Neural progenitor cell (in vitro differentiated cells): ENCODE data around the gene BMPR1B. TPM values are rescaled to one million over a fixed set of nuclear protein-coding genes. Genes with fewer than 3 reads are reported as not detected.

Experiments used
- DNase-seq: peaks from one replicate; pipeline ENCODE4 v3.0.0-alpha.2; 2016; ENCODE audit warnings: low spot score
- H2AFZ ChIP-seq: fragments of 200-600 bp; sonication (generic); replicated peaks from 2 replicates; pipeline ENCODE4 v1.6.1; 2016; ENCODE audit warnings: antibody characterized with exemption
- H3F3A ChIP-seq: fragments of 200-600 bp; sonication (generic); 2 replicates; pipeline ENCODE4 v1.6.1; 2016; ENCODE audit warnings: antibody characterized with exemption, low read depth
- H3K27ac ChIP-seq: fragments of 200-600 bp; sonication (generic); 2 replicates; pipeline ENCODE4 v1.5.1; 2016; ENCODE audit warnings: mild to moderate bottlenecking
- H3K27me3 ChIP-seq: fragments of 200-600 bp; sonication (generic); 2 replicates; pipeline ENCODE4 v1.6.1; 2016; ENCODE audit warnings: mild to moderate bottlenecking, moderate library complexity
- H3K36me3 ChIP-seq: fragments of 200-600 bp; sonication (generic); 2 replicates; pipeline ENCODE4 v1.5.1; 2016
- H3K4me1 ChIP-seq: fragments of 200-600 bp; sonication (generic); 2 replicates; pipeline ENCODE4 v1.6.1; 2016; ENCODE audit warnings: mixed run types
- H3K4me2 ChIP-seq: fragments of 200-600 bp; sonication (generic); 2 replicates; pipeline ENCODE4 v1.6.1; 2016
- H3K4me3 ChIP-seq: fragments of 200-600 bp; sonication (generic); 2 replicates; pipeline ENCODE4 v1.5.1; 2016
- H3K79me2 ChIP-seq: fragments of 200-600 bp; sonication (generic); 2 replicates; pipeline ENCODE4 v1.6.1; 2016; ENCODE audit warnings: low read depth
- H3K9ac ChIP-seq: fragments of 200-600 bp; sonication (generic); 2 replicates; pipeline ENCODE4 v1.6.1; 2016
- H3K9me3 ChIP-seq: fragments of 200-600 bp; sonication (generic); 2 replicates; pipeline ENCODE4 v1.5.1; 2016; ENCODE audit warnings: low read depth
- H4K20me1 ChIP-seq: fragments of 200-600 bp; sonication (generic); 2 replicates; pipeline ENCODE4 v1.6.1; 2016; ENCODE audit warnings: low read depth
- H3K27ac Mint-ChIP-seq: 3 replicates; pipeline ENCODE4 v1.8.0; 2021; ENCODE audit warnings: mixed read lengths
- H3K27me3 Mint-ChIP-seq: 2 replicates; pipeline ENCODE4 v1.8.0; 2022; ENCODE audit warnings: low read depth, mild to moderate bottlenecking, inconsistent platforms, moderate library complexity, mixed read lengths; ENCODE audit not compliant: insufficient read depth
- H3K36me3 Mint-ChIP-seq: 3 replicates; pipeline ENCODE4 v1.8.0; 2021; ENCODE audit warnings: mixed read lengths
- H3K4me1 Mint-ChIP-seq: 3 replicates; pipeline ENCODE4 v1.8.0; 2021; ENCODE audit warnings: mixed read lengths
- H3K4me3 Mint-ChIP-seq: 3 replicates; pipeline ENCODE4 v1.8.0; 2021; ENCODE audit warnings: mild to moderate bottlenecking, moderate library complexity, mixed read lengths
- H3K9me3 Mint-ChIP-seq: 3 replicates; pipeline ENCODE4 v1.8.0; 2020; ENCODE audit warnings: mixed read lengths
- EZH2 ChIP-seq: fragments of 200-600 bp; sonication (generic); IDR thresholded peaks from 2 replicates; pipeline ENCODE4 v1.6.1; 2017; ENCODE audit warnings: antibody characterized with exemption, mild to moderate bottlenecking, moderate library complexity
- EZH2phosphoT487 ChIP-seq: fragments of 200-600 bp; sonication (generic); IDR thresholded peaks from 2 replicates; pipeline ENCODE4 v1.6.1; 2017; ENCODE audit warnings: antibody characterized with exemption
- total RNA-seq: library from RNA; depleted of rRNA; stranded (reverse); fragments of >200 nt; gene quantifications from 2 replicates; pipeline ENCODE4 v1.2.3, GENCODE V29; 2015; ENCODE audit warnings: low replicate concordance
- TF ChIP-seq, protein P1 (sequence below): fragments of 200-600 bp; sonication (generic); IDR thresholded peaks from 2 replicates; pipeline ENCODE4 v1.5.1; 2017; ENCODE audit warnings: antibody characterized with exemption, mild to moderate bottlenecking

Gene BMPR1B
- total RNA-seq, 1 donor from 2014 or later, result 2.7 TPM

- H3K27me3 ChIP-seq, result no peaks in the 10 kb centered on the region
- no peaks in the 10 kb centered on the region for H3K9me3 Mint-ChIP-seq
- H4K20me1 ChIP-seq, result no peaks in the 10 kb centered on the region
- peaks cover under 1% of the 10 kb centered on the region for H3K36me3 Mint-ChIP-seq
- no peak overlapping the region for H3K4me2 ChIP-seq
- H3F3A ChIP-seq, result no peaks in the 10 kb centered on the region
- H3K4me3 ChIP-seq, result no peak overlapping the region
- H3K79me2 ChIP-seq, result no peaks in the 10 kb centered on the region
- no peaks in the 10 kb centered on the region for H3K36me3 ChIP-seq
- H3K27ac ChIP-seq, result no peak overlapping the region
- H3K9ac ChIP-seq, result no peak overlapping the region
- H3K27me3 Mint-ChIP-seq, result no peaks in the 10 kb centered on the region
- DNase-seq, result no peak
- peak overlapping the region; percentile 21 for H2AFZ ChIP-seq
- no peak overlapping the region for H3K27ac Mint-ChIP-seq
- H3K9me3 ChIP-seq, result no peaks in the 10 kb centered on the region
- H3K4me1 ChIP-seq, result no peaks in the 10 kb centered on the region
- H3K4me3 Mint-ChIP-seq, result no peak overlapping the region
- TF ChIP-seq, protein P1, sequence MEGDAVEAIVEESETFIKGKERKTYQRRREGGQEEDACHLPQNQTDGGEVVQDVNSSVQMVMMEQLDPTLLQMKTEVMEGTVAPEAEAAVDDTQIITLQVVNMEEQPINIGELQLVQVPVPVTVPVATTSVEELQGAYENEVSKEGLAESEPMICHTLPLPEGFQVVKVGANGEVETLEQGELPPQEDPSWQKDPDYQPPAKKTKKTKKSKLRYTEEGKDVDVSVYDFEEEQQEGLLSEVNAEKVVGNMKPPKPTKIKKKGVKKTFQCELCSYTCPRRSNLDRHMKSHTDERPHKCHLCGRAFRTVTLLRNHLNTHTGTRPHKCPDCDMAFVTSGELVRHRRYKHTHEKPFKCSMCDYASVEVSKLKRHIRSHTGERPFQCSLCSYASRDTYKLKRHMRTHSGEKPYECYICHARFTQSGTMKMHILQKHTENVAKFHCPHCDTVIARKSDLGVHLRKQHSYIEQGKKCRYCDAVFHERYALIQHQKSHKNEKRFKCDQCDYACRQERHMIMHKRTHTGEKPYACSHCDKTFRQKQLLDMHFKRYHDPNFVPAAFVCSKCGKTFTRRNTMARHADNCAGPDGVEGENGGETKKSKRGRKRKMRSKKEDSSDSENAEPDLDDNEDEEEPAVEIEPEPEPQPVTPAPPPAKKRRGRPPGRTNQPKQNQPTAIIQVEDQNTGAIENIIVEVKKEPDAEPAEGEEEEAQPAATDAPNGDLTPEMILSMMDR, result no peak
- TF ChIP-seq EZH2phosphoT487 (no peak), EZH2 (no peak)
- peaks cover 23% of the 10 kb centered on the region for H3K4me1 Mint-ChIP-seq
These were observed 326.8 kb downstream of the BMPR1B start for GRCh38 chr4:95084584-95084983.

DNA sequence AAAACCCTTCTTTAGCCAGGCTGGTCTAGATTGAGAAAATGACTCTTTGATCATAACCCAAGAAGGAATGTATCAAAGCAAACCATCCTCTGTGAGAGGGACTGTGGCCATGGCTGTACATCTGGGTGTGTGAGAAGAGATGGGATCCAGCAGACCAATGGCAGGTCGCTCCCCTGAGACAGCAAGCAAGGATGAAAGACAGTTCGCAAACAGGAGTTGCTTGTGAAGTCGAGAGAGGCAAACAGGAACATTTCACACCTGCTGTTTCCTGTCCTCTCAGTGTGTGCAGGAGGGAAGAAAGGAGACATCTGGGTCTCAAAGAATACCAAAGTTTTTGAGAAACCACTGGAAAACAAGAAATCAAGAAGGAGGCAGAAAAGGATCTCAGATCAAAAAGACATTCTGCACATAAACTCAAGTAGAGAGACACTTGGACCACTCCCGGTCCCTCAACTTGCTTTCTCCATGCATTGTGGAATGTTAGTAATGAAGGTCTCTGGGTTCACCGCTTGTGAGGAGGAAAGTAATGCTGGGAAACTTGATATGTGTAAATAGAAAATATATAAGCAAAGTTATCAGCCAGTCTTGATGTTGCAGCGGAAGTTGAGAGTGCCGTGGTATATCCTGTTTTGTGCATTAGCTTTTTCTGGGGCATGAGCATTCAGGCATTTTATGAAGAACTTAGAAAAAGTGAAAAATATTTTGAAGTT, 327.5 kb downstream of the BMPR1B start:
- Histone ChIP-seq H3K36me3 (no peaks in the 10 kb centered on the region), H3K4me2 (no peak overlapping the region), H3K9me3 (no peaks in the 10 kb centered on the region), H2AFZ (peak overlapping the region; percentile 21), H3K9ac (no peak overlapping the region), H3K79me2 (no peaks in the 10 kb centered on the region), H3K4me1 (no peaks in the 10 kb centered on the region), H4K20me1 (no peaks in the 10 kb centered on the region), H3K27me3 (no peaks in the 10 kb centered on the region), H3F3A (no peaks in the 10 kb centered on the region), H3K27ac (no peak overlapping the region), H3K4me3 (no peak overlapping the region)
- peaks cover 26% of the 10 kb centered on the region for H3K4me1 Mint-ChIP-seq
- no peaks in the 10 kb centered on the region for H3K9me3 Mint-ChIP-seq
- no peaks in the 10 kb centered on the region for H3K36me3 Mint-ChIP-seq
- H3K4me3 Mint-ChIP-seq, result no peak overlapping the region
- H3K27ac Mint-ChIP-seq, result peak overlapping the region; percentile 38
- no peaks in the 10 kb centered on the region for H3K27me3 Mint-ChIP-seq
- no peak for DNase-seq
- no peak for TF ChIP-seq EZH2phosphoT487
- TF ChIP-seq, protein P1, result no peak
- TF ChIP-seq EZH2, result no peak

- no peak overlapping the region for H3K27ac ChIP-seq
- no peaks in the 10 kb centered on the region for H3K79me2 ChIP-seq
- H3K4me3 ChIP-seq, result no peak overlapping the region
- H3K4me1 ChIP-seq, result no peaks in the 10 kb centered on the region
- no peak overlapping the region for H3K9ac ChIP-seq
- H3K4me2 ChIP-seq, result no peak overlapping the region
- Mint-ChIP-seq H3K27ac (peak overlapping the region; percentile 30), H3K9me3 (no peaks in the 10 kb centered on the region), H3K4me1 (peaks cover 29% of the 10 kb centered on the region), H3K4me3 (no peak overlapping the region), H3K36me3 (no peaks in the 10 kb centered on the region), H3K27me3 (no peaks in the 10 kb centered on the region)
- H3K27me3 ChIP-seq, result no peaks in the 10 kb centered on the region
- H4K20me1 ChIP-seq, result no peaks in the 10 kb centered on the region
- H3F3A ChIP-seq, result no peaks in the 10 kb centered on the region
- H3K9me3 ChIP-seq, result no peaks in the 10 kb centered on the region
- H3K36me3 ChIP-seq, result no peaks in the 10 kb centered on the region
- no peak for DNase-seq
- H2AFZ ChIP-seq, result no peak overlapping the region
- TF ChIP-seq, protein P1, result no peak
- TF ChIP-seq EZH2phosphoT487 (no peak), EZH2 (no peak)
These were observed 328.8 kb downstream of the BMPR1B start for GRCh38 chr4:95086551-95086950.
